NB4 (cell line): ENCODE measurements around the gene COTL1.
"Not testable (repeated sequence)": the region's sequence is repeated elsewhere in the genome, so short reads cannot be mapped to it uniquely, and the experiment has no call there.

ENCODE experiments used
- DNase-seq: peaks from one replicate; pipeline ENCODE4 v3.0.0; 2010; ENCODE audit warnings: low read depth
- H3K4me3 ChIP-seq: one replicate; pipeline ENCODE4 v1.5.1; 2011; ENCODE audit warnings: mild to moderate bottlenecking, low read depth, low read length, moderate library complexity
- CTCF ChIP-seq: IDR thresholded peaks from one replicate; pipeline ENCODE4 v1.5.1; 2012; ENCODE audit warnings: low read depth, low read length
- MAX ChIP-seq: IDR thresholded peaks from 2 replicates; pipeline ENCODE4 v1.6.1; 2011; ENCODE audit warnings: low read depth, low read length
- MYC ChIP-seq: IDR thresholded peaks from 2 replicates; pipeline ENCODE4 v1.6.1; 2011; ENCODE audit warnings: low read depth, low read length
- POLR2A ChIP-seq: IDR thresholded peaks from 2 replicates; pipeline ENCODE4 v1.6.1; 2011; ENCODE audit warnings: mild to moderate bottlenecking; ENCODE audit not compliant: insufficient read length; ENCODE audit errors: extremely low read depth

The COTL1 gene

GRCh38 chr16:84628226-84628731 lies 10.4 kb upstream of the COTL1 start:
- DNase-seq: no peak
- no peak overlapping the region for H3K4me3 ChIP-seq
- TF ChIP-seq CTCF: no peak
- no peak for TF ChIP-seq MAX
- TF ChIP-seq POLR2A: no peak
- no peak for TF ChIP-seq MYC

- H3K4me3 ChIP-seq: no peak overlapping the region
- no peak for DNase-seq
- TF ChIP-seq MYC: no peak
- no peak for TF ChIP-seq POLR2A
- TF ChIP-seq MAX: no peak
- no peak for TF ChIP-seq CTCF
Measured at GRCh38 chr16:84625556-84625955, 7.7 kb upstream of the COTL1 start.

GRCh38 chr16:84620913-84621312 lies 3.0 kb upstream of the COTL1 start:
- not testable (repeated sequence) for H3K4me3 ChIP-seq, DNase-seq

- TF ChIP-seq MYC (no peak), CTCF (no peak), POLR2A (no peak), MAX (peak; percentile 41)
- no peak overlapping the region for H3K4me3 ChIP-seq
- peak; percentile 68 for DNase-seq
Measured at GRCh38 chr16:84618581-84619460, 943 bp upstream of the COTL1 start.

- DNase-seq: peak; percentile 48
- no peak for TF ChIP-seq POLR2A
- TF ChIP-seq MYC: 0 out of 2 replicates have a peak, but pooled peaks have one; percentile 21
- TF ChIP-seq MAX: peak; percentile 18
- TF ChIP-seq CTCF: no peak
- peak overlapping the region; percentile 50 for H3K4me3 ChIP-seq
Measured at GRCh38 chr16:84617041-84617790, 662 bp downstream of the COTL1 start.

GRCh38 chr16:84616515-84616914 lies 1.4 kb downstream of the COTL1 start:
- DNase-seq: no peak
- no peak for TF ChIP-seq POLR2A
- no peak for TF ChIP-seq MYC
- TF ChIP-seq CTCF: no peak
- TF ChIP-seq MAX: peak; percentile 73; the same call in 1 of the 2 replicates
- H3K4me3 ChIP-seq: peak overlapping the region; percentile 50
